ENCODE results near the gene USP47.

DNA sequence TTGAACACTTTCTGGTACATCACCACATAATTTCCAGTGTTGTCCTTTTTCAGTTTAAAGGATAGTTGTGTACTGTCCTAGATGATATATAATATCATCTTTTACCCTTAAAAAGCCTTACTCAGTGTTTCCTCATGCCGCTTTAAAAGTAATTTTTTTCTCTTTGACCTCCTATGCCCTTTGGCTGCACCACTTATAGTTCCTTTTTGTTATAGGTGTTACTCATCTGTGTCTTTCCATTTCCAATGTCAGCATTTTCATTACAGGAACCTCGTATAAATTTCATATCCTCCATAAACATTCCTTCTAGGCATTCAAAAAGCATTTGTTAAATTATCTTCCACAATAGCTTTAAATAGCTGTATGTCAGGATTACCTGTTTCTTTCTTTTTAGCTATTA, 40.8 kb downstream of the USP47 start:
- TF ChIP-seq, protein P1, sequence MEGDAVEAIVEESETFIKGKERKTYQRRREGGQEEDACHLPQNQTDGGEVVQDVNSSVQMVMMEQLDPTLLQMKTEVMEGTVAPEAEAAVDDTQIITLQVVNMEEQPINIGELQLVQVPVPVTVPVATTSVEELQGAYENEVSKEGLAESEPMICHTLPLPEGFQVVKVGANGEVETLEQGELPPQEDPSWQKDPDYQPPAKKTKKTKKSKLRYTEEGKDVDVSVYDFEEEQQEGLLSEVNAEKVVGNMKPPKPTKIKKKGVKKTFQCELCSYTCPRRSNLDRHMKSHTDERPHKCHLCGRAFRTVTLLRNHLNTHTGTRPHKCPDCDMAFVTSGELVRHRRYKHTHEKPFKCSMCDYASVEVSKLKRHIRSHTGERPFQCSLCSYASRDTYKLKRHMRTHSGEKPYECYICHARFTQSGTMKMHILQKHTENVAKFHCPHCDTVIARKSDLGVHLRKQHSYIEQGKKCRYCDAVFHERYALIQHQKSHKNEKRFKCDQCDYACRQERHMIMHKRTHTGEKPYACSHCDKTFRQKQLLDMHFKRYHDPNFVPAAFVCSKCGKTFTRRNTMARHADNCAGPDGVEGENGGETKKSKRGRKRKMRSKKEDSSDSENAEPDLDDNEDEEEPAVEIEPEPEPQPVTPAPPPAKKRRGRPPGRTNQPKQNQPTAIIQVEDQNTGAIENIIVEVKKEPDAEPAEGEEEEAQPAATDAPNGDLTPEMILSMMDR (IDR thresholded peaks at IDR 0.05): no peak
- TF ChIP-seq POLR2A (IDR thresholded peaks at IDR 0.05): no peak

Measured in esophagus squamous epithelium (tissue), 4 donors.